Measurements from ENCODE around the gene RGS12. TPM values are rescaled to one million over a fixed set of nuclear protein-coding genes. Genes with fewer than 3 reads are reported as not detected.

Gene RGS12
- total RNA-seq, 2 experiments from 2014 or later: 5.2 to 6.4 TPM

DNA sequence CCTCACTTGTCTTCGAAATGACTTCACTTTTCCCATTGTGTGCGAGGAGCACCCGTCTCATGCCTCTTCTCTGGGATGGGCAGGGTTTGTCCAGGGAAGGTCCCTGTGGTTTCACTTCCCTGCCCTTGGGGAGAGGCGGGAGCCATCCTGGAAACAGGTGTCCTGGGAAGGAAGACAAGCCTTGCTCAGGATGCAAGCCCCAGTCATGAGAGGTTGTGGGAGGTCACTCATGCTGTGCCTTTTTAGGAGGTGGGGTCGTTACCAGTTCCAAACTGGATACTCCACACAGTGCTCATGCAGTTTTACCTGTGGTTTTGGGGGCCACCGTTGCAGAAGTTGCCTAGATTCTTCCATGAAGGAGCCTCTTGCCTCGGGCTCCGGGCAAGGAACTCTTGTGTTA, 3.8 kb downstream of the RGS12 start:
- no TSS peak for BruUV-seq (replicated peaks)

DNA sequence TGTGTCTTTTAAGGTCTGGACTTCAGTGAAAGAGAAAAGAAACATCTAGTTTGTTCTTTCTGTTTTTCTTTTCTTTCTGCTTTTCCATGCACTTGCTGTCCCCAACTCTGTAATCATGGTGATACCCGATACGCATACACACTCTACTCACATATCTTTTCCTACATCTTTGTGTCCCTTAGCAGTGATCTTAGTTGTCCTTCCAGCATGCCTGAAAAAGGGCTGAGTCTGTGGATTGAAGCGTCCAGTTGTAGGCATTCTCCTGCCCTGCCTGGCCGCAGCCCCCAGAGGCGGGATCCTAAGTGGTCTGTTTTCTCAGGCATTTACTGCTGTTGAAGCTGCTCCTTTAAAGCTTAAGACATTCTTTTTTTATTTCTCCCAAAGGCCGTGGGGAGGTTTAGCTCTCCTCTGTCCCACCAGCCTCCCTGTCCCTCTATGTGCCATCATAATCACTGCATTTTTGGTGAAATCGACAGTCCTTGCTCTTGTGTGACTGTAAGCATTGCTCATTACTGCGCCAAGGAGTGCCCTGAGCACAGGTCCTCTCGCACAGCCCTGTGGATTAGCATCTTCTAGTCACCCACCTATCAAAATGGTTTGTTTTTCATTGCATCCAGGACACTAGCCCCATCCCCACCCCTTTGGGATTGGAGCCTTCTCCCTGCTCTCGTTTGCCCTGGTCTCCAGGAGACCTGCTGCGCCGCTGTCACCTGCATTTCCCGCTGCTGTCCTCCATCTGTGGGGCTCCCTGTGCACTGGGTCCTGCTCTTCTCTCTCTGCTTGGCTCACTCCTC, 4.4 kb downstream of the RGS12 start:
- Histone ChIP-seq H3K36me3 (ENCODE audit: insufficient read depth, low read length) (no peaks in the 10 kb centered on the region), H3K9me2 (ENCODE audit: insufficient read depth, low read length) (no peaks in the 10 kb centered on the region), H3K4me2 (ENCODE audit: low read length) (no peak overlapping the region), H3K9me3 (ENCODE audit: low read length) (no peaks in the 10 kb centered on the region), H2AFZ (ENCODE audit: low read length) (no peak overlapping the region), H3K27ac (ENCODE audit: low read depth, low read length, poor library complexity, severe bottlenecking) (no peak overlapping the region), H3K4me3 (ENCODE audit: low read depth, low read length, poor library complexity, severe bottlenecking) (no peak overlapping the region), H3K4me1 (ENCODE audit: insufficient read depth, low read length, poor library complexity, severe bottlenecking) (peaks cover 2% of the 10 kb centered on the region), H3K79me2 (ENCODE audit: insufficient read depth, low read depth, low read length) (no peaks in the 10 kb centered on the region), H4K20me1 (ENCODE audit: insufficient read depth, low read length) (no peaks in the 10 kb centered on the region)
- ChIA-PET POLR2A (no interaction called here), CTCF (ENCODE audit: unreplicated experiment) (no interaction called here)
- TF ChIP-seq EZH2phosphoT487 (IDR thresholded peaks at IDR 0.05; ENCODE audit: borderline replicate concordance, low read depth, low read length): no peak
- BruUV-seq (replicated peaks): no TSS peak
- intact Hi-C loops (cut with micrococcal nuclease; ENCODE audit: unreplicated experiment): no loop called here
- no peak for DNase-seq (ENCODE audit: low spot score)

More for the DNA sequence above, 3.8 kb downstream of the RGS12 start:
- no peak for TF ChIP-seq EZH2phosphoT487 (IDR thresholded peaks at IDR 0.05; ENCODE audit: borderline replicate concordance, low read depth, low read length)
- TF ChIP-seq, protein P1, sequence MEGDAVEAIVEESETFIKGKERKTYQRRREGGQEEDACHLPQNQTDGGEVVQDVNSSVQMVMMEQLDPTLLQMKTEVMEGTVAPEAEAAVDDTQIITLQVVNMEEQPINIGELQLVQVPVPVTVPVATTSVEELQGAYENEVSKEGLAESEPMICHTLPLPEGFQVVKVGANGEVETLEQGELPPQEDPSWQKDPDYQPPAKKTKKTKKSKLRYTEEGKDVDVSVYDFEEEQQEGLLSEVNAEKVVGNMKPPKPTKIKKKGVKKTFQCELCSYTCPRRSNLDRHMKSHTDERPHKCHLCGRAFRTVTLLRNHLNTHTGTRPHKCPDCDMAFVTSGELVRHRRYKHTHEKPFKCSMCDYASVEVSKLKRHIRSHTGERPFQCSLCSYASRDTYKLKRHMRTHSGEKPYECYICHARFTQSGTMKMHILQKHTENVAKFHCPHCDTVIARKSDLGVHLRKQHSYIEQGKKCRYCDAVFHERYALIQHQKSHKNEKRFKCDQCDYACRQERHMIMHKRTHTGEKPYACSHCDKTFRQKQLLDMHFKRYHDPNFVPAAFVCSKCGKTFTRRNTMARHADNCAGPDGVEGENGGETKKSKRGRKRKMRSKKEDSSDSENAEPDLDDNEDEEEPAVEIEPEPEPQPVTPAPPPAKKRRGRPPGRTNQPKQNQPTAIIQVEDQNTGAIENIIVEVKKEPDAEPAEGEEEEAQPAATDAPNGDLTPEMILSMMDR (conservative IDR thresholded peaks at IDR 0.05; ENCODE audit: low read length): no peak
- Histone ChIP-seq H3K27ac (ENCODE audit: low read depth, low read length, poor library complexity, severe bottlenecking) (no peak overlapping the region), H3K4me3 (ENCODE audit: low read depth, low read length, poor library complexity, severe bottlenecking) (no peak overlapping the region), H3K9me2 (ENCODE audit: insufficient read depth, low read length) (no peaks in the 10 kb centered on the region), H3K79me2 (ENCODE audit: insufficient read depth, low read depth, low read length) (no peaks in the 10 kb centered on the region), H2AFZ (ENCODE audit: low read length) (no peak overlapping the region), H4K20me1 (ENCODE audit: insufficient read depth, low read length) (no peaks in the 10 kb centered on the region), H3K9me3 (ENCODE audit: low read length) (no peaks in the 10 kb centered on the region), H3K4me2 (ENCODE audit: low read length) (no peak overlapping the region), H3K36me3 (ENCODE audit: insufficient read depth, low read length) (no peaks in the 10 kb centered on the region), H3K4me1 (ENCODE audit: insufficient read depth, low read length, poor library complexity, severe bottlenecking) (peaks cover 8% of the 10 kb centered on the region)
- POLR2A ChIA-PET: interaction anchor here (0.6 kb wide), 1 partner anchor 16 kb away, joined by 3 read pairs; no protein-coding TSS in a partner anchor
- CTCF ChIA-PET (ENCODE audit: unreplicated experiment): no interaction called here
- DNase-seq (ENCODE audit: low spot score): no peak
- intact Hi-C loops (cut with micrococcal nuclease; ENCODE audit: unreplicated experiment): no loop called here

GRCh38 chr4:3299122-3299975, 6.5 kb downstream of the RGS12 start:
- TF ChIP-seq EZH2phosphoT487 (IDR thresholded peaks at IDR 0.05; ENCODE audit: borderline replicate concordance, low read depth, low read length): no peak
- TF ChIP-seq, protein P1 (conservative IDR thresholded peaks at IDR 0.05; ENCODE audit: low read length): no peak
- Histone ChIP-seq H3K79me2 (ENCODE audit: insufficient read depth, low read depth, low read length) (no peaks in the 10 kb centered on the region), H3K4me1 (ENCODE audit: insufficient read depth, low read length, poor library complexity, severe bottlenecking) (peaks cover 18% of the 10 kb centered on the region), H3K27ac (ENCODE audit: low read depth, low read length, poor library complexity, severe bottlenecking) (no peak overlapping the region), H3K9me3 (ENCODE audit: low read length) (no peaks in the 10 kb centered on the region), H2AFZ (ENCODE audit: low read length) (no peak overlapping the region), H4K20me1 (ENCODE audit: insufficient read depth, low read length) (no peaks in the 10 kb centered on the region), H3K4me2 (ENCODE audit: low read length) (no peak overlapping the region), H3K4me3 (ENCODE audit: low read depth, low read length, poor library complexity, severe bottlenecking) (no peak overlapping the region), H3K36me3 (ENCODE audit: insufficient read depth, low read length) (no peaks in the 10 kb centered on the region), H3K9me2 (ENCODE audit: insufficient read depth, low read length) (no peaks in the 10 kb centered on the region)
- BruUV-seq (replicated peaks): no TSS peak
- no peak for DNase-seq (ENCODE audit: low spot score)
- intact Hi-C loops (cut with micrococcal nuclease; ENCODE audit: unreplicated experiment): no loop called here
- ChIA-PET CTCF (ENCODE audit: unreplicated experiment) (no interaction called here), POLR2A (no interaction called here)
